Activated CD4-positive, alpha-beta memory T cell treated with anti-CD3 and anti-CD28 coated beads for 36 hours (primary cell): ENCODE measurements around the gene AKTIP. TPM values are rescaled to one million over a fixed set of nuclear protein-coding genes. Genes with fewer than 3 reads are reported as not detected.
A peak's percentile ranks its signal among the peaks of the same experiment; 100 is the strongest.

ENCODE experiments used
- CTCF ChIA-PET: fragments of 350-600 bp; sonication (Branson Sonifier 250); formaldehyde crosslinking; loops from one replicate; lab custom pipeline; 2021; ENCODE audit warnings: antibody characterized with exemption, inconsistent platforms; lab: Charles Lee
- POLR2A ChIA-PET: fragments of 350-600 bp; sonication (Branson Sonifier 250); formaldehyde crosslinking; loops from one replicate; lab custom pipeline; 2021; ENCODE audit warnings: antibody characterized with exemption; lab: Charles Lee
- DNase-seq: peaks from one replicate; pipeline ENCODE4 v3.0.0-alpha.2; 2020
- H3K27ac Mint-ChIP-seq: one replicate; pipeline ENCODE4 v1.8.0; 2021; ENCODE audit warnings: mixed read lengths
- H3K27me3 Mint-ChIP-seq: one replicate; pipeline ENCODE4 v1.8.0; 2021; ENCODE audit warnings: mixed read lengths
- H3K36me3 Mint-ChIP-seq: one replicate; pipeline ENCODE4 v1.8.0; 2021; ENCODE audit warnings: mixed read lengths
- H3K4me1 Mint-ChIP-seq: one replicate; pipeline ENCODE4 v1.8.0; 2021; ENCODE audit warnings: low read depth, mixed read lengths
- H3K4me3 Mint-ChIP-seq: one replicate; pipeline ENCODE4 v1.8.0; 2021; ENCODE audit warnings: mild to moderate bottlenecking, mixed read lengths
- H3K9me3 Mint-ChIP-seq: one replicate; pipeline ENCODE4 v1.8.0; 2021; ENCODE audit warnings: mixed read lengths
- intact Hi-C: fragments of 100-400 bp; cut with micrococcal nuclease; formaldehyde crosslinking; loops from one replicate; pipeline ENCODE4 v1.15.1; 2023
- total RNA-seq, 2 experiments: library from RNA; stranded (reverse); gene quantifications; one replicate each; pipeline ENCODE4 v1.2.3, GENCODE V29; 2021

The AKTIP gene
- total RNA-seq, 2 experiments from 2014 or later, result 25.6 to 27.1 TPM

DNA sequence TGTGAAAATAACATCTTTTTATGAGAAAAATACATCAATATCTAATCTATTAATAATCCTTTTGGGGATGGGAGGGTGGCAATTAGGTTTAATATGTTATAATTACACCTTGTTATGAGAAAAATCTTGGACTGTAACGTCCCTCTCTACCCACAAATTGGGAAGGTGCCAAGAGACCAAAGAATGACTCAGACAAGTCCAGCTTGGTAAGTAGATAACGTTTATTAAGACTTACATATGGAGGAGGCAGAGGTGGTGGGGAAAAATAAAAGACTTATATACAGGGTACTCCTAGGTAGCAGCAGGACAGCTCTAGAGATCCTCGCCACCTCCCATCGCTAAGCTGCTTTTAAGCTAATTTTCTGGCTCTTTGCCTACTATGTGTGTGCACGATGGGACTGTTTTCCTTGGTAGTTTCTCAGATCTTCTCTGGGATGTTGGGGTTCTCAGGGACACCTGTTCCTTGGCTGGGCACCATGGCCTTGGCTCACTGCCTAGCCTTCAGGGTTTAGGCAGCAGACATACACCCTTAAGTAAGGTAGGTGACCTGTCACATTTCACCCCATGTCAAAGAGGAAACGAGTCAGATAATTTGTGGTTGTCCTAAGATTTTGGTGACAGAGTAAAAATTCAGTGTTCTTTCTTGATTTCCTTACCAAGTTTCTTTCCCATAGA is 37.3 kb downstream of the AKTIP start:
- ChIA-PET POLR2A (no interaction called here), CTCF (interaction anchor here (1.2 kb wide), 1 partner anchor 411 kb away, joined by 3 read pairs; no protein-coding TSS in a partner anchor)
- Mint-ChIP-seq H3K4me1 (peaks cover 23% of the 10 kb centered on the region), H3K27ac (peak overlapping the region; percentile 58), H3K27me3 (no peaks in the 10 kb centered on the region), H3K4me3 (no peak overlapping the region), H3K36me3 (peaks cover 49% of the 10 kb centered on the region), H3K9me3 (no peaks in the 10 kb centered on the region)
- intact Hi-C loops, result no loop called here
- DNase-seq, result no peak

DNA sequence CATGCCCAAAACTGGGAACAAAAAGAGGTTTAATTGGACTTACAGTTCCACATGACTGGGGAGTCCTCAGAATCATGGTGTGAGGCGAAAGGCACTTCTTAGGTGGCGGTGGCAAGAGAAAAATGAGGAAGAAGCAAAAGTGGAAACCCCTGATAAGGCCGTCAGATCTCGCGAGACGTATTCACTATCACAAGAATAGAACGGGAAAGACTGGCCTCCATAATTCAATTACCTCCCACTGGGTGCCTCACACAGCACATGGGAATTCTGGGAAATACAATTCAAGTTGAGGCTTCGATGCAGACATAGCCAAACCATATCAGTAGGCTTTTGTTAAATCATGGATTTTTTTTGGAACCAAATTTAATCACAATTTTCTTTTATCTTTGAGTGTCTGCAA is 44.4 kb downstream of the AKTIP start:
- H3K27me3 Mint-ChIP-seq, result no peaks in the 10 kb centered on the region
- POLR2A ChIA-PET, result no interaction called here
- H3K4me3 Mint-ChIP-seq, result no peak overlapping the region
- CTCF ChIA-PET, result no interaction called here
- peaks cover 80% of the 10 kb centered on the region for H3K4me1 Mint-ChIP-seq
- H3K27ac Mint-ChIP-seq, result peak overlapping the region; percentile 49
- no peak for DNase-seq
- intact Hi-C loops, result loop anchor here (10.0 kb wide), 1 partner anchor 1466 kb away; no protein-coding TSS in a partner anchor
- no peaks in the 10 kb centered on the region for H3K9me3 Mint-ChIP-seq
- peaks cover 65% of the 10 kb centered on the region for H3K36me3 Mint-ChIP-seq

DNA sequence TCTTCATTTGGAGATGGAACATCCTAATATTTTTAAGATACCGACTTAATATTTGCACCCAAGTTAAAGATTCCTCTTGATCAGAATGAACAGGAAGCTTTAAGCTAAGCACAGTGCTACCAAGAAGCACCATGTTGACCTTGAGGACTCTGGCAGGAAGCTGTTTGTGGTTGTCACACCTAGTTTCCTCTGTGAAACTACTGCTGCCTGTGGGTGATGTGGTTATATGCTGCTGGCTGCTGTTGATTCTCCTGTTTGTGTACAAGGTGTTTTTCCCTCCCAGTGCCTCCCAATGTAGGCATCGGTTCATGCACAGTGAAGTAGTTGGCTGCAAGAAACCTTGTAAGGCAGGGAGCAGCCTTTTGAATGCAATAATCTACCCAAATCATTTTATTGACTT is 45.3 kb downstream of the AKTIP start:
- H3K27me3 Mint-ChIP-seq, result no peaks in the 10 kb centered on the region

DNA sequence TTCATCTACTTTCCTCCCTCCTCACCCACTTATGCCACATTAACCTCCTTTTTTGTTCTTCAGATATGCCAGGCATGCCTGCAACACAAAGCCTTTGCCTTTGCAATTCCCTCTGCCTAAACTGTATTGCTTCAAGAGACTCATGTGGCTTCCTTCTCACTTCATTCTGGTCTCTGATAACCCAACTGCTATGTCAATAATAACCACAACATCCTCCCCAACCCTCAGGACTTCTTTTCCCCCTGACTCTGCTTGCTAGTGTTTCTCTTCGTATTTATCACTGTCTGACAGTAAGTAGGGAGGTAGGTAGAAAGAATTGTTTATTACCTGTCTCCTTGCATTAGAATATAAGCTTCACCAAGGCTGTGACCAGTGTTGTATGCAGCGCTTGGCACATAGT is 46.4 kb downstream of the AKTIP start:
- ChIA-PET CTCF (interaction anchor here (0.7 to 1.2 kb wide), 3 partner anchors 10 to 402 kb away, joined by 3 read pairs; partner anchors contain the start of gene CHD9), POLR2A (interaction anchor here (1.0 to 1.6 kb wide), 4 partner anchors 12 to 42 kb away, joined by 3 to 7 read pairs (median 4); no protein-coding TSS in a partner anchor)
- peak overlapping the region; percentile 87 for H3K27ac Mint-ChIP-seq
- intact Hi-C loops, result loop anchor here (1.0 to 10.0 kb wide), 5 partner anchors 21 to 1468 kb away; partner anchors contain the start of gene AKTIP
- H3K4me3 Mint-ChIP-seq, result peak overlapping the region; percentile 56
- DNase-seq, result peak; percentile 24
- H3K4me1 Mint-ChIP-seq, result peaks cover 86% of the 10 kb centered on the region
- H3K9me3 Mint-ChIP-seq, result no peaks in the 10 kb centered on the region
- peaks cover 54% of the 10 kb centered on the region for H3K36me3 Mint-ChIP-seq
- H3K27me3 Mint-ChIP-seq, result no peaks in the 10 kb centered on the region

More for the DNA sequence above, 45.3 kb downstream of the AKTIP start:
- H3K27ac Mint-ChIP-seq, result peak overlapping the region; percentile 87
- H3K9me3 Mint-ChIP-seq, result no peaks in the 10 kb centered on the region
- H3K4me3 Mint-ChIP-seq, result peak overlapping the region; percentile 56
- ChIA-PET POLR2A (interaction anchor here (1.0 to 1.6 kb wide), 3 partner anchors 13 to 41 kb away, joined by 4 to 7 read pairs (median 4); partner anchors contain the start of gene RBL2), CTCF (interaction anchor here (1.0 to 1.3 kb wide), 2 partner anchors 9 to 12 kb away, joined by 4 to 5 read pairs; no protein-coding TSS in a partner anchor)
- H3K36me3 Mint-ChIP-seq, result peaks cover 61% of the 10 kb centered on the region
- H3K4me1 Mint-ChIP-seq, result peaks cover 84% of the 10 kb centered on the region
- intact Hi-C loops, result loop anchor here (1.0 to 10.0 kb wide), 5 partner anchors 22 to 1467 kb away; partner anchors contain the start of gene AKTIP
- DNase-seq, result peak; percentile 81

DNA sequence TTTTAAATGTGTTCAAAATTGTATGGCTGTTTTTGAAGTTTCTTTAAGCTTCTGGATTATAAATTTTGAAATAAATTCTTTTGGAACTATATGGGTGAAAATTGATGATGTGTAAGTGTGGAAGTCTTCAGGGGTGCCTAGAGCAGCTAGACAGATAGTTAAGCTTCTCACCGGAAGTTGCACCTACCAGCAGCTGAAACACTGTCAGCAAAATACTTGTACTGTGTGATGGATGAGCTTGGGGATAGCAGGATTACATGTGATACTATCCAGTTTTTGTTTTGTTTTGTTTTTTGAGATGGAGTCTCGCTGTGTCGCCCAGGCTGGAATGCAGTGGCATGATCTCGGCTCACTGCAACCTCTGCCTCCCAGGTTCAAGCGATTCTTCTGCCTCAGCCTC is 49.1 kb downstream of the AKTIP start:
- Mint-ChIP-seq H3K27me3 (no peaks in the 10 kb centered on the region), H3K9me3 (no peaks in the 10 kb centered on the region), H3K36me3 (peaks cover 40% of the 10 kb centered on the region), H3K4me3 (no peak overlapping the region), H3K4me1 (peaks cover 80% of the 10 kb centered on the region), H3K27ac (peak overlapping the region; percentile 70)
- DNase-seq, result no peak
- ChIA-PET POLR2A (interaction anchor here (1.2 kb wide), 1 partner anchor 50 kb away, joined by 3 read pairs; the partner anchor contains the start of gene AKTIP), CTCF (no interaction called here)
- intact Hi-C loops, result loop anchor here (10.0 kb wide), 1 partner anchor 1471 kb away; no protein-coding TSS in a partner anchor

DNA sequence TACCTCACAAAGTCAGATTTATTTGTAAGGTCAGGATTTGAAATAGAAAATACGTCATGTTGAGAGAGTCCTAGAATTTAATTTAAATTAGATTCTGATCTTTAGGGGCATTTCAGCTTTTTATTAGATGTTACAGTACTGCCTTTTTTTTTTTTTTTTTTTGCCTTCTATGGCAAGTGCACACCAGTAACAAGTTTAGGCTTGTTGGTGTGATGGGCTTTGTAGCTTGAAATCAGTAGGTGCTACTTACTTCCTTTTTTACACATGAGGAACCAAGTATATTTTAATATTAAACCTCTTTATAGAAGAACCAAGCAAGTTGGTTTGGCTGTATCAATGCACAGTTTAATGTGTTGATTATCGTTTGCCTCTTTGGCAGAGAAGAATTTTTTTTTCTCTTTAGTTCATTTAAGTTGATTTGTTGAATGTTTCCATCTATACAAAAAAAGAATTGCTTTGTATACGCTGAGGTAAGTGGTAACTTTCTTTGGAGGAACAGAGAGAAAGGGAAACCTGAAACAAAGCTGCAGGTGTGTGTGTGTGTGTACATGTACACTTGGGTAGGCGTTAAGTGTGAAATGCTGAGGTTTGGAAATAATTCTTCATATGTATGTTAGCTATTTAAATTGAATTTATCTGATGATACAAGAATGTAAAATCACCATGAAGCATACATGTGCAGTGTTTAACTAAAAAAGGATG is 53.0 kb downstream of the AKTIP start:
- peak overlapping the region; percentile 33 for H3K27ac Mint-ChIP-seq
- peaks cover 58% of the 10 kb centered on the region for H3K4me1 Mint-ChIP-seq
- no peaks in the 10 kb centered on the region for H3K9me3 Mint-ChIP-seq
- POLR2A ChIA-PET, result no interaction called here
- no peak overlapping the region for H3K4me3 Mint-ChIP-seq
- H3K27me3 Mint-ChIP-seq, result no peaks in the 10 kb centered on the region
- no peak for DNase-seq
- H3K36me3 Mint-ChIP-seq, result peaks cover 23% of the 10 kb centered on the region
- intact Hi-C loops, result loop anchor here (10.0 kb wide), 1 partner anchor 1475 kb away; no protein-coding TSS in a partner anchor
- CTCF ChIA-PET, result interaction anchor here (0.5 kb wide), 1 partner anchor 81 kb away, joined by 6 read pairs; no protein-coding TSS in a partner anchor

DNA sequence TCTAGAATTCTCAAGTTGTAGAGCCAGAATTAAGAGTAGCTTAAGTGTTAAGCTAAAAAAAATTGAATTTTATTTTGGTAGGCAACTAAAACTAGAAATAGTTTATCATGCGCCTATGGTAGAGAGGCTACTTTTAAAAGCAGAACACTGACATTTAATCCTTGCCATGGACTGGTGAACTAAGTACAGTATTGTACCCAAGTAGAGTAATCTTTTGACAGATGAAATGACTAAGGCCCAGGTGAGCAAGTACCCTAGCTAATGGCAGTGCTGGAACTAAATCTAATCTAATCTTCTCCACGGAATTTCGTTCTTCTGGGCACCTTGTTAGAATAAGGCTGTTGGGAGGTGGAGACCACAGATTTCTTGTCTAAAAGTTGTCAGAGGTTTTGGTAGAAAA is 56.9 kb downstream of the AKTIP start:
- Mint-ChIP-seq H3K27ac (peak overlapping the region; percentile 75), H3K4me3 (no peak overlapping the region), H3K27me3 (no peaks in the 10 kb centered on the region), H3K36me3 (peaks cover 32% of the 10 kb centered on the region), H3K9me3 (no peaks in the 10 kb centered on the region), H3K4me1 (peaks cover 30% of the 10 kb centered on the region)
- POLR2A ChIA-PET, result interaction anchor here (0.7 to 2.0 kb wide), 2 partner anchors 11 to 57 kb away, joined by 3 to 7 read pairs; partner anchors contain the start of gene AKTIP
- DNase-seq, result no peak
- CTCF ChIA-PET, result interaction anchor here (0.9 to 1.5 kb wide), 3 partner anchors 10 to 11 kb away, joined by 3 to 6 read pairs (median 5); no protein-coding TSS in a partner anchor
- intact Hi-C loops, result no loop called here

DNA sequence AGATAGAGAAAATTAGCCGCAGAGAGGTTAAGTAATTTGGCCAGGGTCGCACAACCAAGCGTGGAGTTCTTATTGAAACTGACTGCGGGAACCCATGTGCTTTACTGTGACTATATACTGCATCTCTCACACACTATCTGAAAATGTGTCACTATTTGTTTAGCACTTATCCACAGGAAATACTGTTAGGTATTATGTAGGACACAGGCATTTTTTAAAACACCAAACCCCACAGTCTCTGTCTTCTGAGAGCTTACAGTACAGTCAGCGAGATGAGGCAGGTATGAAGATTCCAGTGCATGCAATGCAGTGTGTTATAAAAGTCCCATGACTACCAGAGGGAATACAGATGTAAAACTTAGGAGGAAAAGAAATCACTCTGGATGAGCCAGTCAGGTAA is 57.5 kb downstream of the AKTIP start:
- Mint-ChIP-seq H3K4me3 (no peak overlapping the region), H3K9me3 (no peaks in the 10 kb centered on the region), H3K36me3 (peaks cover 33% of the 10 kb centered on the region), H3K27ac (peak overlapping the region; percentile 75), H3K27me3 (no peaks in the 10 kb centered on the region), H3K4me1 (peaks cover 30% of the 10 kb centered on the region)
- ChIA-PET POLR2A (interaction anchor here (0.6 to 2.0 kb wide), 3 partner anchors 12 to 571 kb away, joined by 4 to 7 read pairs (median 4); no protein-coding TSS in a partner anchor), CTCF (interaction anchor here (0.9 to 1.5 kb wide), 2 partner anchors 9 to 12 kb away, joined by 5 to 6 read pairs; no protein-coding TSS in a partner anchor)
- DNase-seq, result no peak
- intact Hi-C loops, result no loop called here

Other genes with a start within 250 kb of the AKTIP start
- 10 to 100 TPM; 79.9 to 84.6 TPM for gene RBL2, start 68.7 kb downstream of the AKTIP start, total RNA-seq
- 1 to 10 TPM; 6.2 to 6.5 TPM for gene RPGRIP1L, start 200.7 kb upstream of the AKTIP start, total RNA-seq
- gene FTO, start 200.9 kb upstream of the AKTIP start, total RNA-seq, result 10 to 100 TPM; 50.7 to 53.1 TPM